ENCODE results near the gene ALDH9A1.
"Not testable (repeated sequence)": the region's sequence is repeated elsewhere in the genome, so short reads cannot be mapped to it uniquely, and the experiment has no call there.

ALDH9A1 gene

DNA sequence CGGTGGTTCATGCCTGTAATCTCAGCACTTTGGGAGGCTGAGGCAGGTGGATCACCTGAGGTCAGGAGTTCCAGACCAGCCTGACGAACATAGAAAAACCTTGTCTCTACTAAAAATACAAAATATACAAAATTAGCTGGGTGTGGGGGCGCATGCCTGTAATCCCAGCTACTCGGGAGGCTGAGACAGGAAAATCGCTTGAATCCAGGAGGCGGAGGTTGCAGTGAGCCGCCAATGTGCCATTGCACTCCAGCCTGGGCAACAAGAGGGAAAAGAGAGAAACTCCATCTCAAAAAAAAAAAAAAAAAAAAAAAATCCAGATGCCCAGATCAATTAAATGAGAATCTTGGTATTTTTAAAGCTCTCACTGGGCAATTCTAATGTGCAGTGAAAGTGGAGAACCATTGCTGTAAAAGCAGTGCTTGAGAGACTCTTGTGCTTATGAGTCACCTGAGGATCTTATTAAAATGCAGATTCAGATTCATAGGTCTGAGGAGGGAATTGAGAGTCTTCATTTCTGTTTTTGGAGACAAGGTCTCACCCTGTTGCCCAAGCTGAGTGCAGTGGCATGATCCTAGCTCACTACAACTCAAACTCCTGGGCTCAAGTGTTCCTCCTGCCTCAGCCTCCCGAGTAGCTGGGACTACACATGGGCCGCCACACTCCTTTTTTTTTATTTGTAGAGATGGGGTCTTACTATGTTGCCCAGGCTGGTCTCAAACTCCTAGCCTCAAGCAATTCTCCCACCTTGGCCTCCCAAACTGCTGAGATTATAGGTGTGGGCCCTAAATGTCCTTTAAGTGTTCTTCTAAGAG is 39.4 kb downstream of the ALDH9A1 start:
- DNase-seq; in situ Hi-C loops (cut with MboI; ENCODE audit: low pct_unique_long_range_greater_than_20kb, low sequenced_read_pairs): not testable (repeated sequence)

GRCh38 chr1:165650981-165651625 is 47.3 kb downstream of the ALDH9A1 start:
- no peak for DNase-seq

DNA sequence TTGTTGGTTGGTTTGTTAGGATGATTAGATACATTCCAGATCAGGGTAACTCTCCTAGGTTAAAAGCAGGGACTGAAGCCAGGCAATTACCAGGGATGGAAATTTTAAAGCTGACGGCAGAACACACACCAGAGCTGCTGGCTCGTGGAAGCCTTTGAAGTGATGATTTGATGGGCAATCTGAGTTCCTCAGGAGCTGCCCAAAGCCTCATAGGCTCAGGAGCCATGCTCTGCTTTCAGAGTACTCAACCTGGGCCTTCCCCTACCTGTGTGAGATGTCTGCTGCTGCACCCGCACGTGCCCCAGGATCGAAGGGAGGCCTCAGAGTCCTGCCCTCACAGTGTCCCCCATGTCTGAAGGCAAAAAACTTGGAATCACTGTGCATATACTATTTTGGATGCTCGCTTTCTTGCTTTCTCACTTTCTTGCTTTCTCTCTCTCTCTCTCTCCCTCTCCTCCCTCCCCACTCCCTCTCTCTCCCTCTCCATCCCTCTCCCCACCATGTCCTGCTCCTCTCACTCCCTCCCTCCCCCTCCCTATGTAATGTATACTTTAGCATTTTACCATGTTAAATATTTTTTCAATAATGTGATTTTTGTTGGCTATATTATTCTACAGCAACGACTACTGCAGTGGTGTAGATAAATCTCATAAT is 49.3 kb downstream of the ALDH9A1 start:
- no peak for DNase-seq
- in situ Hi-C loops (cut with MboI; ENCODE audit: low pct_unique_long_range_greater_than_20kb, low sequenced_read_pairs): no loop called here

More at GRCh38 chr1:165650981-165651625, 47.3 kb downstream of the ALDH9A1 start:
- in situ Hi-C loops (cut with MboI; ENCODE audit: low pct_unique_long_range_greater_than_20kb, low sequenced_read_pairs): no loop called here

GRCh38 chr1:165647970-165648369 is 50.4 kb downstream of the ALDH9A1 start:
- no peak for DNase-seq
- in situ Hi-C loops (cut with MboI; ENCODE audit: low pct_unique_long_range_greater_than_20kb, low sequenced_read_pairs): no loop called here

GRCh38 chr1:165647517-165647916 is 50.8 kb downstream of the ALDH9A1 start:
- in situ Hi-C loops (cut with MboI; ENCODE audit: low pct_unique_long_range_greater_than_20kb, low sequenced_read_pairs): no loop called here
- DNase-seq: no peak

DNA sequence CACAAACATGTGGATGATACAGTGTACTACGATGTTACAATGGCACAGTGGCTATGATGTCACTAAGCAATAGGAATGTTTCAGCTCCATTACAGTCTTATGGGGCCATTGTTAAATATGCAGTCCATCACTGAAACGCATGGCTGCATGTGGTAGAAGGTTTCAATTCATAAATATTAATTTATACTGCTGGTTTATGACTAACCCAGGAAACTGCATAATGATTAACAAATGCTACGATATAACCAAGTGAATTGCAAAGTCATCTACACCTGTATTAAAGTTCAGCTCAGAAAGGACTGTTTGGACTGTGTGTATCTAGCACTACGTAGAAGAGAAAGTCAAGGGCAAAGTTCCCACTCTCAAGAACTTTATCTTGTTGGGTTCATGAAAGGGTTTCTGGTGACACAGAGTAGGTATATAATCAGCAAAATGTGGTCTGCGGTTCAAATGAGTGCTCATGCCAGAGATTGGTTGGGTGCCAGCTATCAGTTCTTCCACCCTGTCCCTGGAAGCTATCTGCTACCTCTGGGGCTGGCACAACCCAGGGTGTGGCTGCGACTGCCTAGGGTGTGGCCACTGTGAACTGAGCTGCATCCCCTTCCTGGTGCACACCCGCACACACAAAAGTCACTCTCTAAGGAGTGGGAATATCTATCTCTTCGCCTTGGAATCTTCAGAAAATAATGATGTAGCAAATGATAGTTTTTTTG is 52.6 kb downstream of the ALDH9A1 start:
- in situ Hi-C loops (cut with MboI; ENCODE audit: low pct_unique_long_range_greater_than_20kb, low sequenced_read_pairs): no loop called here
- no peak for DNase-seq

GRCh38 chr1:165644064-165644735 is 54.2 kb downstream of the ALDH9A1 start:
- in situ Hi-C loops (cut with MboI; ENCODE audit: low pct_unique_long_range_greater_than_20kb, low sequenced_read_pairs): no loop called here

DNA sequence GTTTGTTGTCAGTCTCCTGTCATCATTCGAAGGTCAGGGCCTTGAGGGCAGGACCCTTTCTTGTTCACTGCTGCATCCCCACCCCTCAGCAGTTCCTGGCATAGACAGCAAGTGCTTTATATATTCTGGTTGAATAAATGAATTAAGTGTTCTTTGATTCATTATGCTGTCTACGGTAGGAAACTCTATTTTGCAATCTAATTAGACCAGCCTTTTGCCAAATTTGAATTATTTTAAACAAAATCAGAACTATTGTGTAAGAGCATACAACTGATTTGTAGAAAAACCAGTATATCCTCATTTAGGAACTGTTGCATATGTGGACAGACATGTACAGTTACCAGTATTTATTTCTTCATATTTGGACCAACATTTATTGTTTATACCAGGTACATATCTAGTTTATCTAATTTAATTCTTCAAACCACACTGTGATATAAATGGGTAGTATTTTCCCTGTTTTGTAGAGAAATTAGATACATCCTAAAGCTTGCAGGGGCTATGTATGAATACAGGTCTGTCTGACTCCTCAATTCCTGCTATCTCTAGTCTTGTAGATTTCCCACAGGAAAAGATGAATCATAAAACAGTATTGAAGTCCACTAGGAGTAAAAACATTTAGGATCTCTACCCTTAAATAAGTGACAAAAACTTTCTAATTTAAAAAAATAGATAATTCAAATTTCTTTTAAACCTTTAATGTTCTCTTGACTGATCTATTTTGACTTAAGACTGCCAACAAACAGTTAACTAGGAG is 57.0 kb downstream of the ALDH9A1 start:
- in situ Hi-C loops (cut with MboI; ENCODE audit: low pct_unique_long_range_greater_than_20kb, low sequenced_read_pairs): no loop called here

More at GRCh38 chr1:165644064-165644735, 54.2 kb downstream of the ALDH9A1 start:
- no peak for DNase-seq

GRCh38 chr1:165639821-165640623 is 58.3 kb downstream of the ALDH9A1 start:
- in situ Hi-C loops (cut with MboI; ENCODE audit: low pct_unique_long_range_greater_than_20kb, low sequenced_read_pairs): no loop called here

More for the DNA sequence above, 57.0 kb downstream of the ALDH9A1 start:
- DNase-seq: no peak

DNA sequence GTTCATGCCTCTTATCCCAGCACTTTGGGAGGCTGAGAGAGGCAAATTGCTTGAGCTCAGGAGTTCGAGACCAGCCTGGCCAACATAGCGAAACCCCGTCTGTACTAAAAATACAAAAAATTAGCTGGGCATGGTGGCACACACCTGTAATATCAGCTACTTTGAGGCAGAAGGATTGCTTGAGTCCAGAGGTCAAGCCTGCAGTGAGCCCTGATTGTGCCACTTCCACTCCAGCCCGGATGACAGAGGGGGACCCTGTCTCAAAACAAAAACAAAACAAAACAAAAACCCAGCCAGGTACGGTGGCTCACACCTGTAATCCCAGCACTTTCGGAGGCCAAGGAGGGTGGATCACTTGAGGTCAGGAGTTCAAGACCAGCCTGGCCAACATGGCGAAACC is 60.2 kb downstream of the ALDH9A1 start:
- in situ Hi-C loops (cut with MboI; ENCODE audit: low pct_unique_long_range_greater_than_20kb, low sequenced_read_pairs); DNase-seq: not testable (repeated sequence)

More at GRCh38 chr1:165639821-165640623, 58.3 kb downstream of the ALDH9A1 start:
- no peak for DNase-seq

DNA sequence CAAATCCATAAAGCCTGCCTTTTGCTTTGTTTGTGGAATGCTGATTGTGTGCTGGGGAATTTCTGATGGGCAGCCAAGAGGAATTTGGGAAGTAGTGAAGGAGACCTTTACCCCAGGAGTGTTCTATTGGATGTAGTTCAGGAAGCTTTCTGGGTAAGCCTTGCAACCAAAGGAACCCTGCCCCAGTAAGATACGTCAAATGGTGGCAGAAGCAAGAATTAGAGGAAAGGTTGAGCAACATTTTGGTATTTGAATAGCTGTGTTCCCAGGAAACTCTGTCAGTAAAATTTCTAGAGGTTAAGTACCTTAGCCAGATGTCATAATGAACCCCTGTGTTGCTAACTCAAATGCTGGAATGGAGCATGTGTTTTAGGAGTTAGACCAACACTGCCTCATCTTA is 60.9 kb downstream of the ALDH9A1 start:
- in situ Hi-C loops (cut with MboI; ENCODE audit: low pct_unique_long_range_greater_than_20kb, low sequenced_read_pairs): no loop called here
- no peak for DNase-seq

DNA sequence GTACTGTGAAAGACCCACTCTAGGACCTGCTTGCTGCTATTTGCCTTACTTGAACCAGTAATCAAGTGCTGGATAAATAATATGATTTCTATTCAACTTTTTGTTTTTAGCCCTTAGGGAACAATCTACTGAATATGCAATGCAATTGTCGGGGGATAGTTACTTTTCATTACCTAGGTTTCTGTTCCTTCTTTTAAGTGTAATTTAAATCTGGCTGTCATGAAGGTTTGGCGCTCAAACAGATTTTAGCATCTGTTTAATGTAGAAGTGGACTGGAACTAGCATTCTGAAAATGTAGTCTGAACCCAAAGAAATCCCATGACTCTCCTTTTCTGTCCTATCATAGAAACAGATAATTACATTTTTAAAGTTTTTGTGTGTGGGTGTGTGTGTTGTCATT is 62.5 kb downstream of the ALDH9A1 start:
- no peak for DNase-seq
- in situ Hi-C loops (cut with MboI; ENCODE audit: low pct_unique_long_range_greater_than_20kb, low sequenced_read_pairs): no loop called here

DNA sequence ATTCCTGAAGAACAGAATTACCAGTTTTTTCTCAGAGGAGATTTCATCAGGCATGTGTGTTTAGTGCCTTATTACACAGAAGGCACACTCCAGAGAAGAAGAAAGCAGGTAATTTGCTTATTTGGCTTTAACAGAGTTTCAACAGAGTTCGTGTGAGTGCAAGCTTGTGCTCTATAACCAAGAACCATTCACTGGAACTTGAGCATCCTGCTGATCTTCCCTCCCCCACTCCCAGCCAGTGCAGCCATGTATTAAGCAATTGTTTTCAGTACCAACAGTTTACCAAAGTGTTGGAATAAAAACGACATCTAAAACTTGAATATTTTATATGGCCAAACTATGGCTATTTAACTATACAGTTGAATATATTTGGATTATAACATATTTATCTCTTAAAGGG is 63.0 kb downstream of the ALDH9A1 start:
- in situ Hi-C loops (cut with MboI; ENCODE audit: low pct_unique_long_range_greater_than_20kb, low sequenced_read_pairs): no loop called here
- DNase-seq: no peak

DNA sequence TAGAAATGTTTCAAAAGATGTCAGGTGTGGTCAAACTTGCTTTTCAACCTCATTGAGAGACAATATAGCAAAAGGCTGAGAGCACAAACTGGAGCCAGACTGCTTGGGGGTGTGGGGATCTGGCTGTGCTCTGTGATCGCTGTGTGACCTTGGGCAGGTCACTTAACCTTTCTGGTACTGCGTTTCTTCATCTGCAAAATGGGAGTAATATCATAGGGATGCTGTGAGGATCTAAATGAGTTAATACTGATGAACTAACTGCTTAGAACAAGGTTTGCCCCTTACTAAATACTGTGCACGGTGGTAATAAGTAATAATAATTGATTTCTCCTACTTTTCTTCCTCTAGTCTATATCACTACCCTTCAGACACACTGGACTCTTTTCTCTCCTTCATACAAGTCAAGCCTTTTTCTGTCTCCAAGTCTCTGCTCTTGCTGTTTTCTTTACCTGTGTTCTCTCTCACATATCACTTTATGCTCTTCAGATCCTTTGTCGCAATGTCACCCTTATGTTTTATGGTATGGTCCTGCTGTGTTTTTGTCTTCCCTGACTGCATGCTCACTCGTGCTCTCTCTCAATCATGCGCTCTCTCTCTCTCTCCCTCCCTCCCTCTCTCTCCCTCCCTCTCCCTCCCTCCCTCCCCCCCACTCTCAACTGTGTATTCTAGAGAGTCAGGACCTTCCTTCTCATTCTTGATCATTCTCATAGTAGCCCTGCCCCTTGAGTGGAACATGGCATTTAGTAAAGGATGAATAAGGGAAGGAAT is 64.0 kb downstream of the ALDH9A1 start:
- in situ Hi-C loops (cut with MboI; ENCODE audit: low pct_unique_long_range_greater_than_20kb, low sequenced_read_pairs): no loop called here
- DNase-seq: no peak

- no peak for DNase-seq
- in situ Hi-C loops (cut with MboI; ENCODE audit: low pct_unique_long_range_greater_than_20kb, low sequenced_read_pairs): no loop called here
Observed at GRCh38 chr1:165633614-165634013, 64.7 kb downstream of the ALDH9A1 start.

DNA sequence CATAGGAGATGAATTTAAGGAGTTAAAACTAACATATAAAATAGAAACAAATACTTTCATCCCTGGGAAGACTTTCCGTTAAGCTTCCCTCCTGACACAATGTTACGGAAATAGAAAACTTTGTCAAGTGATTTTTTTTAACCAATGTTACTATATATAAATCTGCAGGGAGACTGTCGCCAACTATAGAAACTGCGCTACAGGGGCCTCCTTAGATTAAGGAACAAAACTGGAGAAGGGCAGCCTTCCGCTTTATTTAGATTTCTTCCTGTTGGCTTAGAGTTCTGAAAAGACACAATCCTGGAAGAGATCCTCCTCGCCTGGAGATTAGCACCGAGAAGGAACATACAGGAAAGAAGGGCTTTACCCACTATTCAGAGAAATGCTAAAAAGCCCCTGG is 65.9 kb downstream of the ALDH9A1 start:
- DNase-seq: peak; percentile 46
- in situ Hi-C loops (cut with MboI; ENCODE audit: low pct_unique_long_range_greater_than_20kb, low sequenced_read_pairs): no loop called here

- in situ Hi-C loops (cut with MboI; ENCODE audit: low pct_unique_long_range_greater_than_20kb, low sequenced_read_pairs): no loop called here
- DNase-seq: no peak
Observed at GRCh38 chr1:165632152-165632469, 66.3 kb downstream of the ALDH9A1 start.

All from KBM-7 (cell line).